HG03064 (cell line): ENCODE results near the gene ZNF503.

Experiments
- ATAC-seq: cut with Tn5 transposase; IDR thresholded peaks from one replicate; pipeline ENCODE4 v1.9.1; 2021; ENCODE audit warnings: low read depth; ENCODE audit not compliant: unreplicated experiment

ZNF503 gene, protein sequence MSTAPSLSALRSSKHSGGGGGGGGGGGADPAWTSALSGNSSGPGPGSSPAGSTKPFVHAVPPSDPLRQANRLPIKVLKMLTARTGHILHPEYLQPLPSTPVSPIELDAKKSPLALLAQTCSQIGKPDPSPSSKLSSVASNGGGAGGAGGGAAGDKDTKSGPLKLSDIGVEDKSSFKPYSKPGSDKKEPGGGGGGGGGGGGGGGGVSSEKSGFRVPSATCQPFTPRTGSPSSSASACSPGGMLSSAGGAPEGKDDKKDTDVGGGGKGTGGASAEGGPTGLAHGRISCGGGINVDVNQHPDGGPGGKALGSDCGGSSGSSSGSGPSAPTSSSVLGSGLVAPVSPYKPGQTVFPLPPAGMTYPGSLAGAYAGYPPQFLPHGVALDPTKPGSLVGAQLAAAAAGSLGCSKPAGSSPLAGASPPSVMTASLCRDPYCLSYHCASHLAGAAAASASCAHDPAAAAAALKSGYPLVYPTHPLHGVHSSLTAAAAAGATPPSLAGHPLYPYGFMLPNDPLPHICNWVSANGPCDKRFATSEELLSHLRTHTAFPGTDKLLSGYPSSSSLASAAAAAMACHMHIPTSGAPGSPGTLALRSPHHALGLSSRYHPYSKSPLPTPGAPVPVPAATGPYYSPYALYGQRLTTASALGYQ

DNA sequence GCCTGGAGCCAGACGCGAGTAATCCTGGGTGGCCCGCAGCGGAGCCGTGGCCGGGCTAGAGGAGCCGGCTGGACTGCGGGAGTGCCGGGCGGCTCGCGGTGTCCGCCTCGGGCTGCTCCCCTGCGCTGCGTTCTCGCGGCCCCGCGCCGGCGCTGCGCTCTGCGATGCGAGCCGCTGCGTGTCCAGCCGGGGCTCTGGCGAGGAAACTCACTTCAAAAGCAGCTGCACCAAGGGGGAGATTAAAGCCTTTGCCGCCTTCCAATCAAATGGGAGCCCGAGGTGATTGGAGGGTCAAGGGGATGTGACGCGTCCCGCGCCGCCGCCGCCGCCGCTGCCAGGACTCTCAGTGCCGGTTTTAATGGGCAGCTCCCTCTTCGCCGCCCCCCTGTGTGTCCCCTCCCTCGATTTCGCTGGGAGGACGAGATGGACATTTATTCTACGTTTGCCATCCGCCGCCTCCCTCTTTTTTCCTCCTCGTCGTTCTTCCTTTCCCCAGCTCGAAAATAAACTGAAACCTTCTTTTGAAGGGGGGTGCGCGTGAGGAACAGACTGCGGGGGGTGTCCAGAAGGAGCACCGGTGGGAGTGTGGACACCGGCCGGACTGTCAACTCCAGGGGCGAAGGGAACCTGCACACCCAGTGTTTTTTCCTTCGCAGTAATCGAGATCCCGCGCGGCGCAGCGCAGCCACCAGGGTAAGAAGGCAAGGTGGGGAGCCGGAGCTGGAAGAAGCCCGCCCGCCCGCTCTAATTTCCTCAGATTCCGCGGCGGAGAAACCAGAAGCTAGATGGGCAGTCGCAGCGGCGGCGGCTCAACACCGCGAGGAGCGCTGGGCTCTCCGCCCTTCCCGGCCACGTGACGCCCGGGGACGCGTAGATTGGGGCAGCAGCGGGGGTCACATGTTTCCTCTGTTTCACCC lies at the start of gene ZNF503:
Gene ZNF503, minus strand, starts transcription at position 196 of the 917 bp plus-strand sequence. CDS start 345 bp downstream, outside the sequence.
- peak; percentile 51 for ATAC-seq

DNA sequence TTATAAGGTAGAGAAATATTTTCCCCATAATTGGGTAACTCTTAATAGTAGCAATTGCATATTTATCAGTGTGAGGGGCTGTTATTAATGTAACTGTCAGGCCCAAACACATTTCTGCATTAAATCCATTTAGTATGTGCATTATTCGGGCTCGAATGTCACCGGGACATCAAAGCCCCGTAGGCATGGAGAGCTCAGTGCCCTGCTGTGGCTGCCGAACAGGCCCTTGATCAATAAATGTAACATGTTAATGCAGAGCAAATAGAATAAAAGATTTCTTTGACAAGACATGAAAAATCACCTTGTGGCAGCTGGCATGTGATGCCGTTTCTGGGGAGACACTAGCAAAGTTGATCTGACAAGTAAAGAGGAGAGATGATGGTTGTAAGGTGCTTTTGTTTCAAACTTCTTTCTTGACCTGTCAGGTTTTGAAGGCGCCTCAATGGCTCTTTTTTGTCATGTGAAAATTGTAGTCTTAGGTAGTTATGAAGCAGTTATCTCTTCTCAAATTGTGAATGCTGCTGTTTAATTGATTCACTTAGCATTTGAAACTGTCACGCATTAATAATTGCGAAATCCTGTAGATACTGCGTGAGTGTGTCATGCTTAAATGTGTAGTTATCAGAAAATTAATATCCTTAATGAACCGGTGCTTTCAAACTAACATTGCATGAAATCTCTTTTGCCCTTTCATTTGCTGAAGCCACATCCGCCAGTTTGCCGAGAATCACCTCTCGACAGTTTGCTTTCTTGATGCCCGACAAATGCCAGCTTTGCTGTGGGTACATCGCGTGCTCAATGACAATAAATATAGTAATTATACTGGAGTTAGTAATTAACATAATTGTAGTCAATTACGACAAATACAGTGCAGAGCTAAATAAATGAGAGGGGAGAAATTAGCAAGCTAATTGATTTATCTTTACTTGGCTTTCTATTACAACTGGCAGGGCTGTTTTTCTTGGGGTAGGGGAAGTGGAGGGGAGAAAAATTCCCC lies 49.4 kb upstream of the ZNF503 start:
- no peak for ATAC-seq

DNA sequence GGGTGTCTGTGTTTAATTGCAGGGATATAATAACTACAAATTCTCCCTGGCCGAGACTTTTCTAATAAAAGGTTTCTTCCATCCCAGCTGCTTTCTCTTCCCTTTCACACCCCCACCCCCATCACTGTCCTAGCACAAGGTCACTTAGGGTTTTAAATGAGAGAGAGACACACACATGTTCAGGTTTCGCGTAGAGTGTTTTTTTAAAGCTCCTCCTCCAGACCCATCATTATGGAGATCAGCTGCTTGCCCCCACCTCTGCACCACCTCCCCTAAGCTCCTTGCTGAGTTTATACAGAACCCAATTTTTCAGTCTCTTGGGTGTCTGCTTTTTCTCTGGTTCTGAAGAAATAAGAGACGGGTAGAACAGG lies 48.5 kb upstream of the ZNF503 start:
- no peak for ATAC-seq

DNA sequence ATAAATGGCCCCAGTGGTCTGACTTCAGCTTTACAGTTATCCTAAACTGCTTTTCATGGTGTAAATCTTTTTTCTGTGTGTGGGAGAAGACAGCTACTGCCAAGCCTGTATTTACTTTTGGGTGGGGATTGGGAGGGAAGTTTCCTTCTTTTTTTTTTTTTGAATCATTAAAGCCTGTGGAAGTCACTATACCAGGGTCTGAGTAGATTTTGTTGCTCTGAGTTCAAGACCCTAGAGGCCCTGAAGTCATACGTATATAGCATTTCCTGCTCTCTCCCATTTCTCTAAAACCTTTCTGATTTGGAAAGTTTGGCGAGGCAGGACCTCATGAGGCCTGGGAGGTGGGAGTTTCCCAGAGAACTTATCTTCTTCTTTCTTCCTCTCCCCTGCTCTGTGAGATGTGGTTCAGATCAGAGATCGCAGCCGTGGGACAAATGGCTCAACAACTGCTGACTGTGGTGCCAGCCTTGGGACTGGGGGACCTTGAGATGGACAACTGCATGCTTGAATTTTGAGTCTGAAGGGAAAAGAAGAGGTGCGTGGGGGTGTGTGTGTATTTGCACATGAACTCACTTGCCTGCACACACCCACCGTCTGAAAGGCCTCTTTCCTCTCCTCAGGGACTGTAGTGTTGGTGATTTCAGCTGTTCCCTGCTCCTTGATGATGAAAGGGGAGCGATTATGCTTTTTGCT lies 48.0 kb upstream of the ZNF503 start:
- ATAC-seq, result no peak

DNA sequence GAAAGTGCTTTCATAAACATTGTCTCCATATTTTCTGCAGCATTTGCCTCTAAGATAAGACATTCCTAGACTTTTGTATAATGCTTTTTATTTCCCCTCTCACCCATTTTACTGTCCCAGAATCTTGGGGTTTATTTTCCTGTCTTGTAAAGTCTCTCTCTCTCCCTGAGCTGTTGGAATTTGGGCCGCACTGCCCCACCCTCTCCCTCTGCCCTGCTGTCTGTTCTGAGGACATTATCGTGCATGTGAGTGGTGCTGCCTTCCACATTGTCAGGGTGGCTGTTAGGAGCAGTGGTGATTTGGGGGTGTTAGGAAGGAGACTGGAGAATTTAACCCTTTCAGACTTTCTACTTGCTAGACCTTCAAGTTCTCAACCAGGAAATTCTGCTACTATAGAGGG lies 46.6 kb upstream of the ZNF503 start:
- no peak for ATAC-seq

- no peak for ATAC-seq
Measured at GRCh38 chr10:75446508-75446907, 44.9 kb upstream of the ZNF503 start.

DNA sequence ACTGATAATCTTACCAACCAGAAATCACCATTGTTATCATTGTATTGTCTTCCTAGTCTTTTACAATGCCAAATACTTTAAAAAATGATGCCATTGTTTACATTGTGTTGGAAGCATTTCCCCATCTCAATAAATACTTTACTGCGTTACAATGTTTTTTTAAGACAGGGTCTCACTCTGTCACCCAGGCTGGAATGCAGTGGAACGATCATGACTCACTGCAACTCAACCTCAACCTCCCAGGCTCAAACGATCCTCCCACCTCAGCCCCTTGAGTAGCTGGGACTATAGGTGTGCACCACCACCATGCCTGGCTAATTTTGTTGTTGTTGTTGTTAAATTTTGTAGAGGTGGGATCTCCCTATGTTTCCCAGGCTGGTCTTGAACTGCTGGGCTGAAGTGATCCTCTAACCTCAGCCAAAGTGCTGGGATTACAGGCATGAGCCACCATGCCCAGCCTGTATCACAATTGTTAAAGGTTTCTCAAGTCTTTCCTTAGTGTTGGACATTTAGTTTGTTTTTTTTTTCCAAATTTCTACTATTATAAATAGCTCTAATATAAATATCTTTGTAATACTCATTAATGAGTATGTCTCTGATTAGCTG lies 43.3 kb upstream of the ZNF503 start:
- no peak for ATAC-seq

GRCh38 chr10:75443362-75443761 lies 41.8 kb upstream of the ZNF503 start:
- ATAC-seq, result no peak

- no peak for ATAC-seq
Measured at GRCh38 chr10:75441682-75442081, 40.1 kb upstream of the ZNF503 start.

DNA sequence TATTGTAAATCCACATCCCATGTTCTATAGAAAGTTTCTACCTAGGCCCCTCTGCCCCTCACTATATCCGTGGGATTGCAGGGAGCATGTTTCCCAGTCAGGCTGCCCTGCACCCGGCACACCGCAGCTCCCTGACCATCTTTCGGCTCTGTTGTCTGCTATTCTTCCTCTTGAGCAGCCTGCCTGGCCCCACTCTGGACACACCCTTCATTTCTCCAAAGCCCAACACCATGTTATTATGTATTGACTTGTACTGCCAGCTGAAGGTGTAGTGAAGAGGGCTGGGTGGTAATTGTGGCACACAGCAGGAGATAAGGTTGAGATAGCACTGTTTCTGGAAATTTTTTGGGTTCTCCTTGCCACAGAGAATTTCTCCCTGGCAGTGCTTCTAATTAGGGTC lies 39.6 kb upstream of the ZNF503 start:
- ATAC-seq, result no peak

DNA sequence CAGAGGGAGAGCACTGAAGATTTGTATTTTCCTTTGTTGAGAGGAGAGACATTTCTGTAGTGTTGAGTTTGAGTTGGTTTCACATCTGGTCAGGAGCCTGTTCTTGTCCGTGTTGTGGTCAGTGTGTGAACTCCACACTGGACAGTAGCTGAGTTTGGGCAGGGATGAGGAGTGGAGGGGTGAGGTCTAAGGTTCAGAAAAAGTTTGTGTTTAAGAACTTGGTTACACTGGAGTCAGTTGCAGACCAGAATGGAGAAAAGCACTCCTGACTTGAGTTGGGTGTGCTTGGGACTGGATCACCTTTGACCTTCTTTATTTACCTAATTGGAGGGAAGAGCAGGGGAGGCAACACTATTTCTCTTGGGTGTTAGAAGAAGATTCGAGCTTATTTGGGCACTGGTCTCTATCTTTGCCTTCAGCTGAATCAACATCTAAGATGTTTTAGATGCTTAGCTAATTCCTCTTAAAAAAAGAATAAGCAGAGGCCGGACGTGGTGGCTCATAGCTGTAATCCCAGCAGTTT lies 38.8 kb upstream of the ZNF503 start:
- ATAC-seq, result no peak

- ATAC-seq, result no peak
Measured at GRCh38 chr10:75439811-75440210, 38.2 kb upstream of the ZNF503 start.

GRCh38 chr10:75438275-75438674 lies 36.7 kb upstream of the ZNF503 start:
- no peak for ATAC-seq

DNA sequence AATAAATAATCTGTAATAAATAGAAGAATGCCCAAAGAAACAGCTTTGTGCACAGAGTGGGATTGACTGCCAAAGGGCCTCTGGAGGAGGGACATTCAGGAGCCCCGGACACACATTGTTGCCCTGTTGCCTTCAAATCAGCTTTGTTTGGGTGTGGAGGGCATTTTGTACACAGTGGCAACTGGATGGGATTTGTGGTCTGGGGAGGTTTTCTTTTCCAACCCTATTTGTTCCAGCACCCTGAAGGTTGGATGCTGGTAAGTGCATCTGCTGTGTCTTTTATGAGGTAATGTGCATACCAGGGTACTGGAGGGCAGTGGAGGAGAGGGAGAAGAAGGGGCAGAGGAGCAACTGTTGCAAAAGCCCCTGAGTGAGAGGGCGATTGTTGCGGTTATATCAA lies 36.1 kb upstream of the ZNF503 start:
- no peak for ATAC-seq

DNA sequence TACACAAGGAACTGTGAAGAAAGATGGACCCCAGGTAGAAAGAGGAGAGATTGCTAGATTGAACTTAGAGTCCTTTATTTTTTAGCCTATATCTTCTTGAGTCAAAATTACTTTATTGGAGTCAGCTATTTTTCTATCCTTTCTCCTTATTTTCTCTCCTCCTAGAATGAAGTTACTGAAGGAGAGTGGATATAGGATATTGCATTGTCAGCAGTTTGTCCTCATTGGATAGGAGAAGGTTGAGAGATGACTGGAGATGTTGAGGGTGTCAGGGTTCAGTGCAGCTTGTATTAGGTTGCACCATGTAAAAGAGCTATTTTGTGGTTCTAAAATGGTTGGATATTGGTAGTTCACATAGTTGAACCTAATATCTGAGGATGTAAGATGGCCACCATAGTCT lies 35.3 kb upstream of the ZNF503 start:
- ATAC-seq, result no peak

- no peak for ATAC-seq
Measured at GRCh38 chr10:75435291-75435690, 33.7 kb upstream of the ZNF503 start.

DNA sequence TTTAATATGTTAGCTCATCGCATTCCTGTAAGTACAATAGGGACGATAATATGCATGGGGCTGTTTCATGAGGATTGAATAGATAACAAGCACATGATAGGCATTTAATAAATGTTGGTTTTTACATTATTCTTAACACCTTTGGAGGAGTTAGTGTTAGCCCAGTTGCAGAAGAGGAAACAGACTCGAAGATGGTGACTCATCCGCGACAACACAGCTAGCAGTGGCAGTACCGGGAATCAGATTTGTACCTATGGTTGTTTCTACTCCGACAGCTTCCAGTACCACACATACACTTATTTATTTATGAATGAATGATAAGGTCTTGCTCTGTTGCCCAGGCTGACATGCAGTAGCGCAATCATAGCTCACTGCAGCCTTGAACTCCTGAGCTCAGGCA lies 32.7 kb upstream of the ZNF503 start:
- ATAC-seq, result no peak

DNA sequence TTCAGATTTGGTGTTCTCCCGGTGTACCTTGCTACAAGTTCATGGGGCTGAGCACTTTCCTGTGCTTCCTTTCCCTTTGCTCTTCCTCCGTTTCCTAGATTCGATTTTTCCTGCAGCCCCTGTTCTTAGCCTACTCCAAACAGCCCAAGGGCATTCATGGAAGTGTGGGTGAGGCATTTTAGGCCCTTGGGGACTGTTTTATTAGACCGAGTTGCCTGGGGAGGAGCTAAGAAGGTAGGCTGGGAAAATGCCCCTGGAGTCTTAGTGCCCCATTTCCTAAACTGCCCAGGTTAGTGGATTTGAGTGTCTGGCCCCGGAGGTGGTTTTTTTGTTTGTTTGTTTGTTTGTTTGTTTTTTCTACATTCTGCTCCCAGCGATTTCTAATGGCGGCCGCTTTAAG lies 31.7 kb upstream of the ZNF503 start:
- no peak for ATAC-seq

DNA sequence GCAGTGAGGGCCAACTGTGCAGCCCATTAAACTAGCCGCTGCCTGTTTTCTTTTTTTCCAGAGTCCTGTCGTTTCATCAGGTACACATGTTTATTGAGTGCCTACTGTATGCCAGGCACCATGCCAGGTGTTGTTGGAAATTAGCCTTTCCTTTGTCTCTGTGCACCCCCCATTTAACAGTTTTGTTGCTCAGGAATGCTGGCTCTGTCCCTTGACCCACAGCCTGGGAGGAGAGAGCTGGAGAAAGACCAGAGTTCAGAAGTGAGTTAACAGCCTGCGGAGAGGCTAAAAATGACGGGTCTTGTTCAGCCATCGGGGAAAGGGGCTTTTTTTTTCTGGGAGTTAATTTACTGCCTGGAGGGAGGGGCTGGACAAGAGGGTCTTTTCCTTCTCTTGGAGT lies 31.2 kb upstream of the ZNF503 start:
- no peak for ATAC-seq
